Measurements from ENCODE around the gene ADAMTS3.

Gene ADAMTS3

DNA sequence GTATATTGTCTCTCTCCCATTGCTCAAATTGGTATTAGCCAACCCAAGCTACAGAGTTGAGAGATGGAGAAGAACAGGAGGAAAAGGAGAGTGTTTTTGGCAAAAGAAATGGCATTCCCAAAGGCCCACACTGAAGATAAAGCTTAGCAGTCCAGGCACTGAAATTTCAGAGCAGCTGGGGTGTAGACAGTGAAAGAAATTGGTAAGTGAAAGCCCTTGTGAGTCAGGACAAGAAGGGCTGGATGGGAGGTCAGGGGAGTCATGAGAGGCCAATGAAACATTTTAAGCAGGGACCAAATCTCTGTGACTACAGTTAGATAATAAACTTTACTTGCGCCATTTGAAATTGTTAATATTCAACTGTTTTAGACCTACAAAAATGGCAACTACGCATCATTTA is 177.7 kb downstream of the ADAMTS3 start:
- DNase-seq: no peak

DNA sequence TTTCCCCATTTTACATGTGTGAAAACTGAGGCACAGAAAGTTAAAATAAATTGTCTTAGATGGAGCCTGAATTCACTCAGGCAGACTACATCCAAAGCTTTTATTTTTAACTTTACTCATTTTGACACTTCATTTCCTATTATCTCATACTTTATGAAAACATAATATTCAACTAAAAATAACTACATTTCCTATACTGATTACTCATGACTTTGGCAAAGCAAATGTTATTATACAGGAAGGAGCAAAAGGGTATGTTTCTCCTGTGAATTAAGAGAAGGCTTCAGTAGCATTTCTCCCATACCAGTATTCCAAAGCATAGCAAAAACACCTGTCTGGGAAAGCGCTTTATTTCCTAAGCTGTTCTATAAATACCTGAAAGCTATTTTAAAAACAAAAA is 178.6 kb downstream of the ADAMTS3 start:
- DNase-seq: no peak

DNA sequence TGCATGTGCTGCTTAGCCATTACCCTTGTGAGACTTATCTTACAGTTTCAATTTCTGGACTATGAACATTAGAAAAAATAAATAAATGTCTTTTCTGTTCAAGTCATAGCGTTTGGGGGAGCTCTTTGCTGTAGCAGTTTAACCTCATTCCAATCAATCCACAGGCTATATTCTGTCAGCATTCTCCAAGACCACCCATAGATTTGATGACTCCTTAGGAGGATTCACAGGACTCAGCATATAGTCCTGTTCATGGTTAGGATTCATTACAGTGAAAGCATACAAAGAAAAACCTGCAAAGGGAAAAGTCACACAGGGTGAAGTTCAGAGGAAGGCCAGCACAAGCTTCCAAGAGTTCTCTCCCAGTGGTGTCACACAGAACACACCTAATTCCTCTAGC is 180.5 kb downstream of the ADAMTS3 start:
- DNase-seq: no peak

DNA sequence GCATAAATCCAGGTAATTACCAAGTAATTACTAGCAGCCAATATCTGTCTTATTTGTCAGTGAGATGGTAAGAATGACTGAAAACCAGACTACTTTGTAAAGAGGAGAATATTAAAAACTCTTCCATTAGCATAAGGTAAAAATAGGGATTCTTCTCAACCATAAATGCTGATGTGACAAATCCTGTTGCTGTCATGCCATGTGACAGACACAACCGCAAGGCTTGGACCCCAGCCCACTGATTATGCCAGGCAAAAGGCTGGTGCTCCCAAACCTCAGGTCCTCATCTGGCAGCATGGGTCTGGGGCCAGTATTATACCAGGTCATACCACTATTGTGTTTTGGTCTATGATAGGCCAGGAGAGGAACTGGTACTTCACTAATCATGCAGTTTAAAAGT is 181.1 kb downstream of the ADAMTS3 start:
- no peak for DNase-seq

DNA sequence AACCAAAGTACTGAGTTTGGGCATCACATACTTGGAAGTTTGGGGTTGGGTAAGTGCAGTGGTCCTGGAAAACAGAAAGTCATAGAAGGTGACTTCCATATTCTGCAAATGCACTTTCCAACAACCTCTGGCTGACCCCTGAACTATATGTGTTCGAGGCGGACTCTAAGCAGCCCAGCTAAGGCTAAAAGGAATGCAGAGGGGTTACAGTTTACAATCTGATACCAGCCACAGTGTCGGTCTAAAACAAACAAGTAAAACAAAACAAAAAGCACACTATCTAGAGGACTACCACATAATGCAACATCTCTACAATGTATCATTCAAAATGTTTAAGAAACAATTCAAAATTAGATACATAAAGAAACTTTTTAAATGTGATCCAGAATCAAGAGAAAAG is 185.6 kb downstream of the ADAMTS3 start:
- DNase-seq: no peak

DNA sequence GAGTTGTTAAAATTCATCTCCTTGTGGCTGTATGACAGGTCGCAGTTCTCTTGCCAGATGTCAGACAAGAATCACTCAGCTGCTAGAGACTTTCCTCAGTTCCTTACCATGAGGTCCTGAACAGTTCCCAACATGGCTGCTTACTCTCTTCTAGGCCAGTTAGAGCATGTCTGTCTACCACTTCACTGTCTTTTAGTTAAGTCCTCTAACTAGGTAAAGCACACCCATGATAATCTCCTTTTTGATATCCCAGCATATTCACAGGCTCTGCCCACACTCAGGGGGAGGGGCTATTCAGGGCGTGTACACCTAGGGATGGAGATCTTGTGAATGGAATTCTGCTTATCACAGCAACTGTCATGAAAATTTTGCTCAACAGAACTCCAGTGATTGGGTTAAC is 190.1 kb downstream of the ADAMTS3 start:
- DNase-seq: no peak

DNA sequence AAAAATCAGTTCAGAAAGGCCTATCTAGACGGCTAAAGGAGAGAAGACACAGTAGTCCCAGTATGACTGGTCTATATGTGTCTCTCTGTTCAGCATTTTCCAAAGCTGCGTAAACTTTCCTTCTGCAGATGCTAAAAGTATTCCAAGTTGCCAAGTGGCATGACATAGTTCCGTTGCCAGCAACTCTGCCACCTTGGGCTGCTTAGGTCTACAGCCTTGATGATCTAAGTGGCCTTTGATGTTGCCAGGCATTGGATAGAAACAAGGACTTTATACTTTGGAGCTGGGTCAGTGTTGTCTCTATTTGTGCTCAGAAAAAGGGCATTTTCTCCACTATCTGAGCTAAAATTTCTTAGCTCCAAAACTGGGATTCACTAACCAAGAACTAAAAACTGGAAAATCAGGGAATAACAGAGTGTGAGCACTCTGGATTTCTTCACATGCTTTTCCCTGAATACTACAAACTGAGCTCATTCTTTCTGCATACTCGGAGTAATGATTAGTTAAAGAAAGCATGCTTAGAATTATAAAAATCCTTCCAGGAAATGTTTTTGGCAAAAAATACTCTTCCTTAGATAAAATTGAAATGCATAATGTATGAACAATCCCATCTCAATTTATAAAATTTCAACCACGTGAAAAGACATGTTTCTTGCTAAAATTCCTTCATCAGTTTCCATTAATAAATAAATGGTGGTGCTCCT is 191.4 kb downstream of the ADAMTS3 start:
- no peak for DNase-seq

DNA sequence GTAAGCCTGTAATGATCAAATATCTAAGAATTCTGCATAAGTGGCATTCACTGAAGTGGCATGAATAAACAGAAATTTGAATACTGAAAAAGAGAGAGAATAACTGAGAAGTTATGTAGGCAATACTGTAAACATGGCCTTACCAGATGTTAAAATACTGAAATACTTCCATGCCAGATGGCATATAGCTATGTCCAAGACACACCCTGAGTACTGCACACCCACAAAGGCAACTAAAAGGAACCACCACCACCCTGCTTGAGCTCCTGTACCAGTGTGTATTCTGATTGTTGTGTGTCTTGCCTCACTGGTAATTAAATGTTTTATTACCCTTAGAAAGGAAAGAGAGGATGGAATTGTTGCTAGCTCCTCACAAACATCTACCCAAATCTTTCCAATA is 192.1 kb downstream of the ADAMTS3 start:
- no peak for DNase-seq

DNA sequence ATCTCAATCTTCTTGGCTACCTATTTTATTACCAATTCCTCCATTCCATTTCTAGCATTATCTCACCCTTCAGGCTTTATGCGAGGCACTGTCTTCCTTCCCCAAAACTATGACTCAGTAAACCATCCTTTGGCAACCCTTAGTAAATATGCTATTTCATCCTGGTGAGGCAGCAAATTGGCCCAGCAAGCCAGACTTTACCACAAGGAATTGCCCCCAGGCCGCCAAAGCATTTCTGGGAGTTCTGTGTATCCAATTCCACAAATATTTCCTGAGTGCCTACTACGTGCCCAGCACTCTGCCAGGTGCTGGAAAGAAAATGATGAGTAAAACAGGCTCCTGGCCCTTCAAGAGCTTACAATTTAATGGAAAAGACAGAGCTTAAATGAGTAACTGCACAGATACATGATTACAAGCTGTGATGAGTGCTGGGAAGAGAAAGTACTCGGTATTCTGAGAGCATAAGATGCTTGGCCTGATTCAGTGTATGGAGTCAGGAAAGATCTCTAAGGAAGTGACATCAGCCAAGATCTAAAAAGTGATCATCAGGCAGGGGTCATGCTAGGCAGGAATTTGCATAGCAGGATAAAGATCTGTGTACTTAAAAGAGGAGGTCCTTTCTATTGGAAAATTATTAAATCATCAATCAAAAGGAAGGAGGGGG is 193.8 kb downstream of the ADAMTS3 start:
- peak; percentile 12 for DNase-seq

DNA sequence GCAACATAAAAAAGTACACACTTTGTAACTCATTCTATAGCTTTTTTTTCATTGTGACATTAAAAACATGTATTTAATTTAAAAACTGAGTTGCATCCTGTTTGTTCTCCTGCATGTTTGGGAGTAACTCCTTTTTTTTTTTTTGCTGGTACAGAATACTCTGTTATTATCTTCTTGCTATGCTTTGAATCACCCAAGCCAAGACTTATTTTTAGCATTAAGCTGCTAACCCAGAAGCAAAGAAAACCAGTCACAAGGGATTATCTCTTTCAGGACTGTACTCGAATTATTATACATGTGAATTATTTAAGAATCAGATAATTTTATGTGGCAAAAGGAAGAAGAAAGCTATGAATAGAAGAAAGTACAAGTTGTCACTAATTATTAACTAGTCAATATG is 194.9 kb downstream of the ADAMTS3 start:
- no peak for DNase-seq

DNA sequence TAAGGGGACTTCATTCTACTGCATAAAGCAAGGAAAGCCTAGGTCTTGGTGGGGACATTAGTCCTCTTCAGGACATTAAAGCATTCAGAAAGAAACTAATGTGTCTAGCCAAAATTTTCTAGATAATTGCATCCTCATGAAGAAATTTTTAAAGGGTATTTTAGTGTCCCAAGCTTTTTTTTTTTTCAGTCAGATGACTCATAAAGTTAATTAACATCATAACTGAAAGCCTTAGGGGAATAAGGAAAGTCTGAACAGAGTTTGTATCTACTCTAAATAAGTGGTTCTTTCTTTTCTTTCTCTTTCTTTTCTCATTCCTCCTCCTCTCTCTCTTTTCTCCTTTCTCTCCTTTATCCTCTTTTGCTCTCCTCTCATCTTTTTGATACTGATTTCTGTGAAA is 202.4 kb downstream of the ADAMTS3 start:
- DNase-seq: no peak

DNA sequence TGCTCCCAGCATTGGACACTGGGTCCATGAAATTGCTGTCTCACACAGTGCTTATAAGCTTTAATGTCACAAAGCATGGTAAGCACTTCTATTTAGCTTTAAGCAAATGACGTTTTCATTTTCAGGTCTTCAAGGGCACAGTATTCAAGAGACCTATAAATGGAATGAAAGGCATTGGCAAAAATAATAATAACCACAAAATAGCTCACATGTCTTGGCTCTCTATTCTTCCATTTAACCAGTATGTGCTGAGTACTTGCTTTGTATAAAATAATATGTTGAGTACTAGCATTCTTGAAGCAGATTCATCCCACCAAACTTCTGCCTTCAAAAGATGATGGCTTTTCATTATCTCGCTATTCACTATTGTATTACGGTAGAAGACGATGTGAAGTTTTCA is 203.0 kb downstream of the ADAMTS3 start:
- no peak for DNase-seq

DNA sequence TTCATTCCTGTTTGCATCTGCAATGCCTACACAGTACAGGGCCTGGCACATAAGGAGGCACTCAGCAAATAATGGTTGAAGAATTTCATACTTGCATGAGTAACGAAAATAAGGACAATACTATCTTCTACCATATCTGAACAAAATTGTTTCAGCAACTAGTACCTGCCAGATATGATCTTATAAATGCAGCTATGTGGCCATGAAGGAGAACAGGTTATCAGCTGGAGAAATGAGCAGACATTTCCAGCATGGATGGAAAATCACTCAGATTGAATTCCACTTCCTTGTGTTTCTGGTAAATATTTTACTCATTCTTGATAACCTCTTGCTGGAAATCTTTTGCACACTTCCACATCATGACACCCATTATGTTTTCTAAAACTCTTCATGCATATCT is 204.0 kb downstream of the ADAMTS3 start:
- no peak for DNase-seq

DNA sequence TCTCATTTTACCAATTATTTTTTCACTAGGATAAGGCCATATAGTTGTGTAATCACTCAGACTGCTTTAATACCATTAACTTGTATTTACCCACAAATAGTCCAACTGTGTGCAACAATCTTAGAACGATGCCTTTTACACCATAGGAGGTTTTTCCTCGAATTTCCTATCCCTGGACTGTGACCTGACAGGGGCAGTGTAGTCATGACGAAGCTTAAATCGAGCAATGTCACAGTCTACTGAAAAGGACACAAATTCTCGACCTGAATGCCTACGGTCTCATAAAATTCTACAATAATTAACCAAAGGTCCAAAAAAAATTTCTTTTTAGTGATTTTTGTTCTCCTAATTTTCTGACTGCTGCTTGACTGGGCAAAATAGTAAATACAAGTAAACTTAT is 208.9 kb downstream of the ADAMTS3 start:
- no peak for DNase-seq

DNA sequence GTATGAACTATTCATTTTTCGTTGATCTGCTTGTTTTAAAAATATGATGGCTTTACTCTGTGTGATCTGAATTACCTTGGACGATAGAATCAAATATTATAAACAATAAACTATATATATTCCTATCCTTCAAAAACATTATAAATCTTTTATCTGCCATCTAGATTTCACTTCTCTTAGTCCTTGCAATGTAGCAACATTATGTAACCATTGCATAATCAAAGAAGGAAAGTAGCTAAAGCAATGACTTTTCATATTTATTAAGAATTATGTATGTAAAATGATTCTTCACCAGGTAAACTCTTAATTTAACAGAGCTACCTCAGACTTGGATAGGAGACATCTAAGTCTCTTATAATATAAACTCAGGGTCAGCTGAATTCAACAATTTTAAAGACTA is 210.5 kb downstream of the ADAMTS3 start:
- no peak for DNase-seq

DNA sequence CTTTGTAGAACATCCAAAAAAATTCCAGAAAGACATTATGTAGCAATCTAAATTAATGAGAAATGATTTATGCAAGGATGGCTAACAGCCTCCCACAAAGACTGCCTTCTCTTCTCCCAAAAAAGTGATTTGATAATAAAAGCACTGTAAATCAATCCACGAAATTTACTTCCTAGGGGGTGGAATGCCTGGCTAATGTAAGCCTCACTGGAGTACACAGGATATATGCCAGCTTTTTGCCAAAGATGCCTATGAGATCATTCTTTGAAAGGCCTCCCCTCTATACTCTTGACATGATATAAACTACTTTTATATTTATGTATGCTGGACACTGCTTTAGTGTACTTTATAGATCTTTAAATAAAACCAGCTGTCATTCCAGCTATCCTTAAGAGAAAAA is 211.1 kb downstream of the ADAMTS3 start:
- no peak for DNase-seq

DNA sequence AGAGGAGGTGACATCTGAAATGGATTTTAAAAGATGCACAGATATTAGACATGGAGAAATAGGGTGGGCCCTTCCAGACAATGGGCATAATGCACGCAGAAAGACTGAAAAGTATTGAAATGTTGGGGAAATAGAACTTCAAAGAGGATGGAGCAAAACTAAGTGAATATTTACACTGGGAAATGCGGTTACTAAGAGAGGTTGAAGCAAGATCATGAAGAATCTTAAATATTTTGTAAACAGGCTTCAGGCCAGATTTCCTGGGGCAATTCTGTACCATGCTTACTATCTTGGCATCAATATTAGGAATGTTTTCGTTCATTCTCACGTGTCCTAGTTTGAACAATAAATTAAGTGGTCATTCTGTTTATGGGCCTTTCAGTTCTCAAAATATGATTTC is 216.3 kb downstream of the ADAMTS3 start:
- no peak for DNase-seq

DNA sequence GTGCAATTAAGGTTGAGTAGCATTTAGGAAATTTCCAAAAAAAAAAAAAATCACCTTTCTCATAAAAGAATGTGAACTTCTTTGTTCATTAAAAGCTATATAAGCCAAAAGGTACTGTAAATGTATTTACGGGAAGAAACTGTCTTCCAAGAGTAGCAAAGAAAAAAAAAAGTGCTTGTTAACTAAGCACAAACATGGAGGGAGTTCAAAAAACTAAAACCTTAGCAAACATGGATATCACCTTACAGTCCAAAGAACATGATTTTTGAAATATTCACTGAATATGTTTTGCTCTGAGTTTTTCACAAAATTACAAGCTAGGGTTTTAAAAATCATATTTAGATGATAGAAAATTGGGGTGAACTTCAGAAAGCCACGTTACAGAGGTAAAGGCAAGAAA is 217.5 kb downstream of the ADAMTS3 start:
- DNase-seq: no peak

DNA sequence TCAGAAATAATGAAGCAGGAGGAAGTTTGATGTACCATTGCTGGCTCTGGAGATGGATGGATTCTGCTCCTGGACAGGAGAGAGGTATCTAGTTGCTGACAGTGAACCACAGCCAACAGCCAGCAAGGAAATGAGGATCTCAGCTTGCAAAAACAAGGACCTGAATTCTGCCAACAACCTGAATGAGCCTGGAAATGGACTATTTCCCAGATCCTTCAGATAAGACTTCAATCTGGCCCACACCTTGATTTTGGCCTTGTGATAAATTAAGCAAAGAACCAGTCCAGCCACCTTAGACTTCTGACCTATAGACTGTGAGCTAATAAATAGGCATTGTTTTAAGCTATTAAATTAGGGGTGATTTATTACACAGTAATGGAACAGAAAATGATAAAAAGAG is 220.3 kb downstream of the ADAMTS3 start:
- DNase-seq: no peak

DNA sequence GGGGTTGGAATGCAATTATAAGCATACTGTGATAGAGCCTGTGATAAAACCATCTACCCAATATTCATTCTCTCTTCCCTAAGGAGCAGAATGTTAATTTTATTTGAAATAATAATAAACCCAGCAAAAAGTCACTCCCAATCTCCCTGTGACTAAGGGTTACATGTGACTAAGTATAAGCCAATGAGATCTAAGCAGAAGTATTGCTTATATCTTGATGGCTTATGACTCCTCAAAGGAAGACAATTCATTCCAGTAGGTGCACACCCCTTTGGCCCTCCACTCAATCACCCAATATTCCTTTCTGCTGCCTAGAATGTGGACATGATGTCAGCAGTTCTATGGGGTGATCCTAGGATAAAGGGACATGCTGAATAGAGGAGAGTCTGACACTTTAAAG is 224.6 kb downstream of the ADAMTS3 start:
- no peak for DNase-seq

DNA sequence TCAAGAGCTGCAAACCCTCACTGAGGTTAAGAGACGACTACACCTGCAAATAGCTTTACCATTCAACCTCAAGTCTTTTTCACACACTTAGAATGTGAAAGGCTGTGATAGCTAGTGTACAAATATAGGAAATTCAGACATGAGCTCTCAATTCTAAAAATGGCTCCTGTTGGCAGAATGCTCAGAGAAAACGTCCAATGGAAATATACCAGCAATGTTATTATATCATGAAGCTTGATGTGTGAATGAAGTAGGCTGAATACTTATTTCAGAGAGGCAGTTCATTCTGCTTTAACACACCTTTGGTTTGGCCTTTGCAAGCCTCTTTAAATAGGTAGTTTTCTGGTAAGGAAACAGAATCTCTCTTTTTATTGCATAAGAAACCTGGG is 227.6 kb downstream of the ADAMTS3 start:
- no peak for DNase-seq

DNA sequence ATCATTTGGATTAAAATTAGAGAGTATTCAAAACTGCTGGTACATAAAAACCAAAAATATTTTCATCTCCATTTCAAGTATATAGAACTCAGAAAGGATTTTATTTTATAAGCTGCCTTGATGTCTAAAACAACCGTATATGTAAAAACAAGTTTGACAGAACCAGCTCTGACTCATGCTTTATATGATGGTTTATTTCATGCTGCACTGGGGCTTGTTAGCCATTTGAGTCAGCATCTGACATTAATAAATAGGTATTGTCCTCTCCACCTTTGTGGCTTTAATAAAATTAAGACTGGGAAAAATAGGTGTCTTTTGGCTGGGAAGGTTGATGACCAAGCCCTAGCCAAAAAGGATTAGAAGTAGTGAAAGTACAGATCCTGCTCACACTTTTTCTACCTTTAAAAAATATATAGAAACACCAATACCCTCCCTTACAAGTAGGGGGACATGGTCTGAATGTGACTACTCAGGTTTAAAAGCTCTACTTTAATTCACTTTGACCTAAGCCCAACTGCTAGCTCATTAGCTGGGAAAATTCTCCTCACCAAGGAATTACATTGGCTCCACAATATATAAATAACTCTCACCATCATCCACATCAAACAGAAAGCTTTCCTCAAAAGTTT is 228.1 kb downstream of the ADAMTS3 start:
- no peak for DNase-seq

DNA sequence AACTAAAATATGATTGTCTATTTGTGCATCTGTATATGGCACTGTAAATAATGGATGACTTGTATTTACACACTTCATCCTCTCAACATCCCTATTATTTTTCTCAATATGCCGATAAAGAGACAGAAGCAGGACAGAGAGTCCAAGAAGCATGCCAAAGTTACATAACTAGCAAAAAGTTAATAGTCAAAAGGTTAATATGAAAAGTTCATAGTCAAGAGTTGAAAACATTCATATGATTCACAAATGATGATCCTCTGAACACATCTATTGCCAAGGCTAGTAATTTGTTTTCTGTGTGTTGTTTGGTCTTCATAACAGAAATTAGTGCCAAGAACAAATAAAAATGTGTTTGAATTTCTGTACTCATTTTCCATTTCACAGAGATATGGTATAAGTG is 231.0 kb downstream of the ADAMTS3 start:
- DNase-seq: no peak

DNA sequence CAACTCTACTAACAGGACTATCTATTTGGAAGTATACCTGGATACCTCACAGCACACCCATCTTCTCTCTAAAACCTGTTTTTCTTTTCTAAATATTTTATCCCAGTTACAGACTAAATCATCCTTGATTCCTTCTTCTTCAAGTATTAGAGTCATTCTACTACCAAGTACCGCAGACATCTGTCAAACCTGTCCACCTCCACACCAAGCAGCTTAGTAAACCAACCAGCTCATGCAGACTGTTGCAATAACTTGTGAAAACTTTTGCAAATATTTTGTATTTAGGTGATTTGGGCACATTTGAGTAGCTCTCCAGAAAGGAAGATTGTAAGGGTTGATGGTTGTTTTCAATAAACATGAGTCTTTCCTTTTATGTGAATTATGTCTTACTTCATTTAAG is 238.6 kb downstream of the ADAMTS3 start:
- no peak for DNase-seq
